HUDEP-2 (cell line): ENCODE data around the gene IRF3.
"Not testable (repeated sequence)": the region's sequence is repeated elsewhere in the genome, so short reads cannot be mapped to it uniquely, and the experiment has no call there.

Experiments
- DNase-seq, 76 experiments: peaks; one replicate each; lab custom pipeline; 2025; ENCODE audit not compliant: unreplicated experiment in 76 of 76; lab: John Stamatoyannopoulos, UW

IRF3 gene

DNA sequence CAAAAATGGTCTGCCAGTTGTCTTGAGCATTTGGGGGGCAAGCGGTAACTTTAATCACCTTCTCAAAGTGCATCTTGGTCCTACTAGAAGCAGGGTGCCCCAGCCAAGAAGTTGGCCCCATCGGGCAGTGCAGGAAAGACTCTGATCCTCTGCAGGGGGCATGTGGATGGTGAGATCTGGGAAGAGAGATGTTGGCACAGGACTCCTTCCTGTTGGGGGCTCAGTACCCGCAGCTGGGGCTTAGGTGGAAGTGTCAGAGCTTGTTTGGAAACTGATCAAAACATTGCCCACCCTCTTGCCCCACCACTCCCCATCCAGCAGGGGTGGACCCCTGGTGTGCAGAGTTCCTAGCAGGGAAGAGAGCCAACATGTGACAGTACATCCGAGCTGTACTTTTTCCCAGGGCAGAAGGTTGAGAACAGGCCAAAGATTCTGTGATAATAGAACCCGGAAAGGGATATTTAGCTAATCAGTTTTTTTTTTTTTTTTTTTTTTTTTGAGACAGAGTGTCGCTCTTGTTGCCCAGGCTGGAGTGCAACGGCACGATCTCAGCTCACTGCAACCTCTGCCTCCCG is 34.6 kb downstream of the IRF3 start:
- no peak for DNase-seq

DNA sequence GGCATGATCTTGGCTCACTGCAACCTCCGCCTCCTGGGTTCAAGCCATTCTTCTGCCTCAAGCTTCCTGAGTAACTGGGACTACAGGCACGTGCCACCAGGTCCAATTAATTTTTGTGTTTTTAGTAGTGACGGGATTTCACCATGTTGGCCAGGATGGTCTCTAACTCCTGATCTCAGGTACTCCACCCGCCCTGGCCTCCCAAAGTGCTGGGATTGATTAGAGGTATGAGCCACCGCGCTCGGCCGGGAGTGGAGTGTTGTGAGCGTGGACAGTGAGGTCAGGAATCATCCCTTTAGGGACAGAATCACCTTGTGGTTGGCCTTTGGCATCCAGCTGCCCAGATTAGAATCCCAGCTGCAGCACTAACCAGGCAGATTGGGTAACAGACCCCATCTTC is 36.0 kb downstream of the IRF3 start:
- DNase-seq: no peak

DNA sequence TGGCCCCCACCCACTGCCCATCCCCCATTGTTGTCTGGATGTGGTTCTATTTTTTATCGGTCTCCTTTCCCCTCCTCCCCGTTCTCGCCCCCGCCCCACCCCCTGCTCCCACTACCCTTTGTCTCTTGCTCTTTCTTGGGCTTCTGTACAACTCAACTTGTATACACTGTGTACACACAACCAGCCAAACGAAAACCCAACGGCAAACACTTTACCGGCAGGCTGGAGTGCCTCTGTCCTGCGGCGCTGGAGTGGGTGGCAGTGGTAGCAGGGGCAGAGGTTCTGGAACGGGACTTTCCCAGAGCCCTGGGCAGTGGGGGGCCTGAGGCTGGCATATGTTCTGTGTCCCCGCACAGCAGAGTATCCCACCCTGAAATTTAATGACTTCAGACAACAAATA is 39.4 kb downstream of the IRF3 start:
- no peak for DNase-seq

DNA sequence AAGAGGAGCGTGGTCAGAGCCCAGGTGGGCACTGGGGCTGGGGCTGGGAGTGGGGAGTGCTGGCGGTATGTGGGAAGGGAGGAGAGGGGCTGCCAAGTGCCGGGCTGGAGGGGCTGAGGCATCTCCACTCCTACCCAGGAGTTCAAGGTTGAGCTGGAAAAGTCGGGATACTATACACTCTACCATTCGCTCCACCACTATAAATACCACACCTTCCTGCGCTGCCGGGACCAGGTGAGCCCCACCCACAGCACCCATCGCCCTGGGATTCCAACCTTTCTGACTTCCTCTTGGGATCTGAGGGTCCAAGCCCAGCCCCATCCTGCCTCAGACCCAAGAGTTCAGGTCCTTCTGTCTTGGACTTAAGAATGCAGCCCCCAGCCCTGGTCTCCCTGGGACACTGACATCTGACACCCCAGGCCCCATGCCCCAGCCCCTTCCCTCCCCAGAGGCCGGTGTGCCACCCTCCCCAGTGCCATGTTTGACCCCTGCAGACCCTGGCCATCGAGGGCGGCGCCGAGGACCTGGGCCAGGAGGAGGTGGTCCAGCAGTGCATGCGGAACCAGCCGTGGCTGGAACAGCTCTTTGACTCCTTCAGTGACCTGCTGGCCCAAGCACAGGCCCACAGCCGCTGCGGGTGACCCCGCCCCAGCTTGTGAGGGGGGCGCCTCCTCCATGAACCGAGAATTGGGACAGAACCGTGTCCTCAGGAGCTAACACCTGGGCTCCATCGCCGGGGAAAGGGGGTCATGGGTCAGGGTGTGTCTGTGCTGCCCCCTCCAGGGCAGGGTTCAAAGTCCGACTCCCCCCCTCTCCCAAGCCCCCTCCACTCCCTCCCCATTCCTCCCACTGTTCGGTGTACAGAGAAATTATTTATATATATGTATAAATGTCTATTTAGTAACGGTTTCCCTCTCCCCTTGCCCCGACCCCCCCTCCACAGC is 40.4 kb downstream of the IRF3 start:
- no peak for DNase-seq

DNA sequence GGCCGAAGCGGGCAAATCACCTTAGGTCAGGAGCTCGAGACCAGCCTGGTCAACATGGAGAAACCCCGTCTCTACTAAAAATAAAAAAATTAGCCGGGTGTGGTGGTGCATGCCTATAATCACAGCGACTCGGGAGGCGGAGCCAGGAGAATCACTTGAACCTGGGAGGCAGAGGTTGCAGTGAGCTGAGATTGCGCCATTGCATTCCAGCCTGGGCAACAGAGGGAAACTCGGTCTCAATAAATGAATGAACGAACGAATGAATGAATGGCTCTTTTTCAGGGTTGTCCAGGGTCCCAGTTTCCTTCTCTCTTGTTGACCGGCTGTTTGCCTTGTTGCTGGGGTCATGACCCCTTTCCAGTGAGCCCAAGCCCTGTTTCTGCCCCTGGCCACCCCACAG is 47.8 kb downstream of the IRF3 start:
- not testable (repeated sequence) for DNase-seq

DNA sequence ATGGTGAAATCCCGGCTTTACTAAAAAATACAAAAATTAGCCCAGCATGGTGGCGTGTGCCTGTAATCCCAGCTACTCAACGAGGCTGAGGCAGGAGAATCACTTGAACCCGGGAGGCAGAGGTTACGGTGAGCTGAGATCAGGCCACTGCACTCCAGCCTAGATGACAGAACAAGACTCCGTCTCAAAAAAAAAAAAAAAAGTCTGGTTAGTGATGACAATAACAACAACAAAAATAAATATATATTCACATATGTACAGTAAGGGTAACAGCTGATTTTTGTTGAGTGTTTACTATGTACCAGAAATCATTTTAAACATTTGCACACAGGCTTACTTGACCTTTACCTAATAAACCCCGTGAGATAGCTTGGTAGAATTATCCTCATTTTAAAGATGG is 48.7 kb downstream of the IRF3 start:
- DNase-seq: no peak

DNA sequence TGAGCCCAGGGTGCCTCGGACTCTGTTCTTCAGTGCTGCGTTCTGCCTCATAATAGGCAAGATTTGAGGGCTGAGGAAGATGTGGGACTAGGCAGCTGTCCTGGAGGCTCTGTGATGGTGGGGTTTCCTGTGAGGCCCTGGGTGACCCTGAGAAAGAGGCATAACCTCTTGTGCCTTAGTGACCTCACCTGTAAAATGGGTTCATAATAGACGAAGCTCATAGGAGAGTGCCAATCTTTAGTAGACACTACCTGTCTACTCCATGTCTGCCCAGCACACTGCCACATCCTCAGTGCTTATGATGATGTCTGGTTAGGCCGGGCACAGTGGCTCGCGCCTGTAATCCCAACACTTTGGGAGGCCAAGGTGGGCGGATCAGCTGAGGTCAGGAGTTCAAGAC is 49.1 kb downstream of the IRF3 start:
- no peak for DNase-seq

DNA sequence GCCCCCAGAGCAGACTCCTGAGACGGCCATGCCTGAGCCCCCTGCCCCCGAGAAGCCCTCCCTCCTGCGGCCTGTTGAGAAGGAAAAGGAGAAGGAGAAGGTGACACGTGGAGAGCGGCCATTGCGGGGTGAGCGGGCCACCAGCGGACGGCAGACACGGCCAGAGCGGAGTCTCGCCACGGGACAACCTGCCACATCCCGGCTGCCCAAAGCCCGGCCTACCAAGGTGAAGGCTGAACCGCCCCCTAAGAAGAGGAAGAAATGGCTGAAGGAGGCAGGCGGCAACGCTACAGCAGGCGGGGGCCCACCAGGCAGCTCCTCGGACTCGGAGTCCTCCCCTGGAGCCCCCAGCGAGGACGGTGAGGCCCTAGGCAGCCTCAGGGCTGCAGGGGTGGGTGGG is 49.8 kb downstream of the IRF3 start:
- DNase-seq: no peak

DNA sequence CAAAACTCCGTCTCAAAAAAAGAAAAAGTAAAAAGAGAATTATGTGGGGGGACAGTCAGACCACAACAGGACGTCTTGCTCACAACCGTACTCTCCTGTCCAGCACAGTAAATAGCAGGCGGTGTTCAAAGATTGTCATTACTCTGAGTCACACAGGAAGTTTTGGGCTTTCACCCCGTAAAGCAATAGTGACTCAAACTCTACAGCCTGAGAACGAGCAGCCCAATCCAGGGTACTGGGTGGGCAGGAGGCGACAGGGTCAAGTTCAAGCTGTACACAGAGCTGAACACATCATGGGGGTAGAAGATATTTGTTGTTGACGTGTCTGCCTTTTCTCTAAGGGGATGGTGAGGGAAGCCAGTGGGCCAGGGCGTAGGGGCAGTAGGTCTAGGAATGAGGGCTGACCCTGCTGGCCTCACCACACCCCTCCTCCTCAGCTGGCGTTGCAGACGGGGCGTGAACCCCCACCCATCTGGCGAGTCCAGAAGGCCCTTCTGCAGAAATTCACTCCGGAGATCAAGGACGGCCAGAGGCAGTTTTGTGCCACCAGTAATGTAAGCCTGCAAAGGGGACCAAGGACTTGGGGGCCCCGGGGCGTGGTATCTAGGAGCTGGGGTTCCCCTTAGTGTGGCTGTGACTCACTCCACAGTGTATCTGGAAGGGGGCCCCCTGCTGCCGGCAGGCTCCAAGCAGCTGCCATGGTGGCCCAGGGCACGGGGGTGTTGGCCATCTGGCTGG is 51.4 kb downstream of the IRF3 start:
- DNase-seq: no peak

DNA sequence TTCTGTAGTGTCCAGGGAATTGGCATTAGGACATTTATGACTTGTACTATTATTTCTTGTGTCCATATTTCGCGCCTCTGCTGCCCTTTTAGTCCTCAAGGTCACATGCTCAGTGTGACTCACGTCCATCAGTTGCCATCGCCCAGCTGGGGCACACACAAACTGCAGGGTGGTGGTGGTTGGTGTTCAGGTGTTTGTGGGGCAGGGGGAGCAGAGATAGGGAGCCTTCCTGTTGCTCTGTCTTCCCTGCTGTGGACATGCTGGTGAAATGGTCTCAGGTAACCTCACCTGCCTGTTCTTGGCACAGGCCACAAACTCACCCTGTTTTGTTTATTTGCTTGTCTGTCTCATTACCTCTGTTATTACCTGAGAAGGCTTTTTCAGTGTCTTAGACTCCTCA is 52.3 kb downstream of the IRF3 start:
- peak in 1 of 76 experiments; percentile 25 for DNase-seq
